WTC11 (cell line): ENCODE measurements around the gene DHX9.

ENCODE experiments used
- CTCF ChIP-seq: fragments of 200-600 bp; IDR thresholded peaks from 2 replicates; pipeline ENCODE4 v1.8.0; 2022; ENCODE audit warnings: antibody characterized with exemption
- USF2 ChIP-seq: sonication (generic); formaldehyde crosslinking; IDR thresholded peaks from 2 replicates; pipeline ENCODE4 v1.8.1; 2023; ENCODE audit warnings: mild to moderate bottlenecking, missing genetic modification reagents, moderate library complexity
- TF ChIP-seq, protein P1 (sequence below): sonication (generic); formaldehyde crosslinking; IDR thresholded peaks from 2 replicates; pipeline ENCODE4 v1.8.0; 2023; ENCODE audit warnings: missing genetic modification reagents, mild to moderate bottlenecking, borderline replicate concordance
- TF ChIP-seq, protein P2 (sequence below): sonication (generic); formaldehyde crosslinking; IDR thresholded peaks from 2 replicates; pipeline ENCODE4 v1.8.0; 2022; ENCODE audit warnings: missing genetic modification reagents

DNA sequence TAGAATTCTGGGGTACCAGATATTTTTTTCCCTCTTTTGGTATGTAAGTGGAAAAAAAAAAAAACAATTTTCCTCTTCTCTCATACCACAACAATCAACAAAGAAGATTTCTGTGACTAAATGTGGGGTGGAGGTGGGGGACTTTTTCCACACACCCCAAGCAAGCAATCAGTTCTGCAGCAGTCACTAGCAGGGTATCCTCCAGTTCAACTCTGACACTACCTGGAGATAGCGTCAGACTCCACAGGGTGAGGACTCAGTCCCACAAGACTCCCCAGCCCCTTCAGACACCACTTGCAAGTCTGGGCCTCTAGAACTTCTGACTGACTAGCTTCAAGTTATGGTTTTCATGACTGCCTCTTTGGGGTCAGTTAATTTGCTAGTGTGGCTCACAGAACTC lies 6.2 kb downstream of the DHX9 start:
- no peak for TF ChIP-seq USF2 (CRISPR knock-in tag)
- no peak for TF ChIP-seq CTCF
- TF ChIP-seq, protein P1, sequence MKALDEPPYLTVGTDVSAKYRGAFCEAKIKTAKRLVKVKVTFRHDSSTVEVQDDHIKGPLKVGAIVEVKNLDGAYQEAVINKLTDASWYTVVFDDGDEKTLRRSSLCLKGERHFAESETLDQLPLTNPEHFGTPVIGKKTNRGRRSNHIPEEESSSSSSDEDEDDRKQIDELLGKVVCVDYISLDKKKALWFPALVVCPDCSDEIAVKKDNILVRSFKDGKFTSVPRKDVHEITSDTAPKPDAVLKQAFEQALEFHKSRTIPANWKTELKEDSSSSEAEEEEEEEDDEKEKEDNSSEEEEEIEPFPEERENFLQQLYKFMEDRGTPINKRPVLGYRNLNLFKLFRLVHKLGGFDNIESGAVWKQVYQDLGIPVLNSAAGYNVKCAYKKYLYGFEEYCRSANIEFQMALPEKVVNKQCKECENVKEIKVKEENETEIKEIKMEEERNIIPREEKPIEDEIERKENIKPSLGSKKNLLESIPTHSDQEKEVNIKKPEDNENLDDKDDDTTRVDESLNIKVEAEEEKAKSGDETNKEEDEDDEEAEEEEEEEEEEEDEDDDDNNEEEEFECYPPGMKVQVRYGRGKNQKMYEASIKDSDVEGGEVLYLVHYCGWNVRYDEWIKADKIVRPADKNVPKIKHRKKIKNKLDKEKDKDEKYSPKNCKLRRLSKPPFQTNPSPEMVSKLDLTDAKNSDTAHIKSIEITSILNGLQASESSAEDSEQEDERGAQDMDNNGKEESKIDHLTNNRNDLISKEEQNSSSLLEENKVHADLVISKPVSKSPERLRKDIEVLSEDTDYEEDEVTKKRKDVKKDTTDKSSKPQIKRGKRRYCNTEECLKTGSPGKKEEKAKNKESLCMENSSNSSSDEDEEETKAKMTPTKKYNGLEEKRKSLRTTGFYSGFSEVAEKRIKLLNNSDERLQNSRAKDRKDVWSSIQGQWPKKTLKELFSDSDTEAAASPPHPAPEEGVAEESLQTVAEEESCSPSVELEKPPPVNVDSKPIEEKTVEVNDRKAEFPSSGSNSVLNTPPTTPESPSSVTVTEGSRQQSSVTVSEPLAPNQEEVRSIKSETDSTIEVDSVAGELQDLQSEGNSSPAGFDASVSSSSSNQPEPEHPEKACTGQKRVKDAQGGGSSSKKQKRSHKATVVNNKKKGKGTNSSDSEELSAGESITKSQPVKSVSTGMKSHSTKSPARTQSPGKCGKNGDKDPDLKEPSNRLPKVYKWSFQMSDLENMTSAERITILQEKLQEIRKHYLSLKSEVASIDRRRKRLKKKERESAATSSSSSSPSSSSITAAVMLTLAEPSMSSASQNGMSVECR (CRISPR knock-in tag), result no peak
- TF ChIP-seq, protein P2, sequence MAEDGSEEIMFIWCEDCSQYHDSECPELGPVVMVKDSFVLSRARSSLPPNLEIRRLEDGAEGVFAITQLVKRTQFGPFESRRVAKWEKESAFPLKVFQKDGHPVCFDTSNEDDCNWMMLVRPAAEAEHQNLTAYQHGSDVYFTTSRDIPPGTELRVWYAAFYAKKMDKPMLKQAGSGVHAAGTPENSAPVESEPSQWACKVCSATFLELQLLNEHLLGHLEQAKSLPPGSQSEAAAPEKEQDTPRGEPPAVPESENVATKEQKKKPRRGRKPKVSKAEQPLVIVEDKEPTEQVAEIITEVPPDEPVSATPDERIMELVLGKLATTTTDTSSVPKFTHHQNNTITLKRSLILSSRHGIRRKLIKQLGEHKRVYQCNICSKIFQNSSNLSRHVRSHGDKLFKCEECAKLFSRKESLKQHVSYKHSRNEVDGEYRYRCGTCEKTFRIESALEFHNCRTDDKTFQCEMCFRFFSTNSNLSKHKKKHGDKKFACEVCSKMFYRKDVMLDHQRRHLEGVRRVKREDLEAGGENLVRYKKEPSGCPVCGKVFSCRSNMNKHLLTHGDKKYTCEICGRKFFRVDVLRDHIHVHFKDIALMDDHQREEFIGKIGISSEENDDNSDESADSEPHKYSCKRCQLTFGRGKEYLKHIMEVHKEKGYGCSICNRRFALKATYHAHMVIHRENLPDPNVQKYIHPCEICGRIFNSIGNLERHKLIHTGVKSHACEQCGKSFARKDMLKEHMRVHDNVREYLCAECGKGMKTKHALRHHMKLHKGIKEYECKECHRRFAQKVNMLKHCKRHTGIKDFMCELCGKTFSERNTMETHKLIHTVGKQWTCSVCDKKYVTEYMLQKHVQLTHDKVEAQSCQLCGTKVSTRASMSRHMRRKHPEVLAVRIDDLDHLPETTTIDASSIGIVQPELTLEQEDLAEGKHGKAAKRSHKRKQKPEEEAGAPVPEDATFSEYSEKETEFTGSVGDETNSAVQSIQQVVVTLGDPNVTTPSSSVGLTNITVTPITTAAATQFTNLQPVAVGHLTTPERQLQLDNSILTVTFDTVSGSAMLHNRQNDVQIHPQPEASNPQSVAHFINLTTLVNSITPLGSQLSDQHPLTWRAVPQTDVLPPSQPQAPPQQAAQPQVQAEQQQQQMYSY, result no peak
